HEK293 (cell line): Measurements from ENCODE around the gene HTR3B.

ENCODE experiments used
- ZIC2 ChIP-seq: fragments of 450-650 bp; formaldehyde crosslinking; IDR thresholded peaks from 2 replicates; pipeline ENCODE4 v1.5.1; 2016; ENCODE audit warnings: missing biosample characterization, missing genetic modification characterization
- ZNF174 ChIP-seq: fragments of 450-650 bp; formaldehyde crosslinking; IDR thresholded peaks from 2 replicates; pipeline ENCODE4 v1.5.0; 2017; ENCODE audit warnings: missing biosample characterization, mild to moderate bottlenecking, missing genetic modification characterization
- ZNF274 ChIP-seq, 2 experiments: fragments of 200-500 bp in 1 of 2; fragments of 450-650 bp in 1 of 2; sonication (Bioruptor generic) in 1 of 2; formaldehyde crosslinking in 1 of 2; IDR thresholded peaks; 2 replicates each; pipeline versions ENCODE4 v1.5.1 to v1.6.1; 2014 to 2016; ENCODE audit warnings: borderline replicate concordance in 1 of 2, inconsistent platforms in 1 of 2, low read length in 1 of 2, missing biosample characterization in 1 of 2, missing genetic modification characterization in 1 of 2
- ZNF292 ChIP-seq: fragments of 450-650 bp; formaldehyde crosslinking; IDR thresholded peaks from 2 replicates; pipeline ENCODE4 v1.5.1; 2016; ENCODE audit warnings: low read depth, missing biosample characterization, missing genetic modification characterization, borderline replicate concordance
- ZNF629 ChIP-seq: fragments of 450-650 bp; formaldehyde crosslinking; IDR thresholded peaks from 2 replicates; pipeline ENCODE4 v1.5.1; 2017; ENCODE audit warnings: missing biosample characterization, missing genetic modification characterization
- TF ChIP-seq, protein P1 (sequence below): fragments of 450-650 bp; formaldehyde crosslinking; IDR thresholded peaks from 2 replicates; pipeline ENCODE4 v1.5.1; 2016; ENCODE audit warnings: missing biosample characterization, missing genetic modification characterization
- TF ChIP-seq, protein P2 (sequence below): fragments of 450-650 bp; formaldehyde crosslinking; conservative IDR thresholded peaks from 2 replicates; pipeline ENCODE4 v1.5.1; 2016; ENCODE audit warnings: low read depth, missing biosample characterization, missing genetic modification characterization

DNA sequence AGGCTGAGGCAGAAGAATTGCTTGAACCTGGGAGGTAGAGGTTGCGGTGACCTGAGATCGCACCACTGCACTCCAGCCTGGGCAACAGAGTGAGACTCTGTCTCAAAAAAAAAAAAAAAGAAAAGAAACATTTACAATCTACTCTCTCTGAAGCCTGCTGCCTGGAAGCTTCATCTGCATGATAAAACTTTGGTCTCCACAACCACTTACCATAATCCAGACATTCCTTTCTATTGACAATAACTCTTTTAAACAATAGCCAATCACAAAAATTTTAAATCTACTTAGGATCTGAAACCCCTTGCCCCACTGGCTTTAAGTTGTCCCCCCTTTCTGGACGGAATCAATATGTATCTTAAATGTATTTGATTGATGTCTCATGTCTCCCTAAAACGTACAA is 45.3 kb downstream of the HTR3B start:
- TF ChIP-seq ZNF274 (IDR thresholded peaks at IDR 0.05; ENCODE audit: low read length) (no peak), ZNF274 (tag by site-specific recombination; IDR thresholded peaks at IDR 0.05; ENCODE audit: borderline replicate concordance) (no peak), ZNF629 (tag by site-specific recombination) (no peak), ZIC2 (tag by site-specific recombination) (no peak), ZNF292 (tag by site-specific recombination) (no peak), ZNF174 (tag by site-specific recombination) (no peak)
- TF ChIP-seq, protein P1, sequence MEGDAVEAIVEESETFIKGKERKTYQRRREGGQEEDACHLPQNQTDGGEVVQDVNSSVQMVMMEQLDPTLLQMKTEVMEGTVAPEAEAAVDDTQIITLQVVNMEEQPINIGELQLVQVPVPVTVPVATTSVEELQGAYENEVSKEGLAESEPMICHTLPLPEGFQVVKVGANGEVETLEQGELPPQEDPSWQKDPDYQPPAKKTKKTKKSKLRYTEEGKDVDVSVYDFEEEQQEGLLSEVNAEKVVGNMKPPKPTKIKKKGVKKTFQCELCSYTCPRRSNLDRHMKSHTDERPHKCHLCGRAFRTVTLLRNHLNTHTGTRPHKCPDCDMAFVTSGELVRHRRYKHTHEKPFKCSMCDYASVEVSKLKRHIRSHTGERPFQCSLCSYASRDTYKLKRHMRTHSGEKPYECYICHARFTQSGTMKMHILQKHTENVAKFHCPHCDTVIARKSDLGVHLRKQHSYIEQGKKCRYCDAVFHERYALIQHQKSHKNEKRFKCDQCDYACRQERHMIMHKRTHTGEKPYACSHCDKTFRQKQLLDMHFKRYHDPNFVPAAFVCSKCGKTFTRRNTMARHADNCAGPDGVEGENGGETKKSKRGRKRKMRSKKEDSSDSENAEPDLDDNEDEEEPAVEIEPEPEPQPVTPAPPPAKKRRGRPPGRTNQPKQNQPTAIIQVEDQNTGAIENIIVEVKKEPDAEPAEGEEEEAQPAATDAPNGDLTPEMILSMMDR: no peak
- TF ChIP-seq, protein P2, sequence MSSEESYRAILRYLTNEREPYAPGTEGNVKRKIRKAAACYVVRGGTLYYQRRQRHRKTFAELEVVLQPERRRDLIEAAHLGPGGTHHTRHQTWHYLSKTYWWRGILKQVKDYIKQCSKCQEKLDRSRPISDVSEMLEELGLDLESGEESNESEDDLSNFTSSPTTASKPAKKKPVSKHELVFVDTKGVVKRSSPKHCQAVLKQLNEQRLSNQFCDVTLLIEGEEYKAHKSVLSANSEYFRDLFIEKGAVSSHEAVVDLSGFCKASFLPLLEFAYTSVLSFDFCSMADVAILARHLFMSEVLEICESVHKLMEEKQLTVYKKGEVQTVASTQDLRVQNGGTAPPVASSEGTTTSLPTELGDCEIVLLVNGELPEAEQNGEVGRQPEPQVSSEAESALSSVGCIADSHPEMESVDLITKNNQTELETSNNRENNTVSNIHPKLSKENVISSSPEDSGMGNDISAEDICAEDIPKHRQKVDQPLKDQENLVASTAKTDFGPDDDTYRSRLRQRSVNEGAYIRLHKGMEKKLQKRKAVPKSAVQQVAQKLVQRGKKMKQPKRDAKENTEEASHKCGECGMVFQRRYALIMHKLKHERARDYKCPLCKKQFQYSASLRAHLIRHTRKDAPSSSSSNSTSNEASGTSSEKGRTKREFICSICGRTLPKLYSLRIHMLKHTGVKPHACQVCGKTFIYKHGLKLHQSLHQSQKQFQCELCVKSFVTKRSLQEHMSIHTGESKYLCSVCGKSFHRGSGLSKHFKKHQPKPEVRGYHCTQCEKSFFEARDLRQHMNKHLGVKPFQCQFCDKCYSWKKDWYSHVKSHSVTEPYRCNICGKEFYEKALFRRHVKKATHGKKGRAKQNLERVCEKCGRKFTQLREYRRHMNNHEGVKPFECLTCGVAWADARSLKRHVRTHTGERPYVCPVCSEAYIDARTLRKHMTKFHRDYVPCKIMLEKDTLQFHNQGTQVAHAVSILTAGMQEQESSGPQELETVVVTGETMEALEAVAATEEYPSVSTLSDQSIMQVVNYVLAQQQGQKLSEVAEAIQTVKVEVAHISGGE (tag by site-specific recombination): no peak
